SKM-1 (cell line): Measurements from ENCODE around the gene PPDPF.
"Not testable (repeated sequence)": the region's sequence is repeated elsewhere in the genome, so short reads cannot be mapped to it uniquely, and the experiment has no call there.

Experiments used
- DNase-seq: peaks from one replicate; lab custom pipeline; 2025; ENCODE audit not compliant: unreplicated experiment; lab: John Stamatoyannopoulos, UW

Gene PPDPF

DNA sequence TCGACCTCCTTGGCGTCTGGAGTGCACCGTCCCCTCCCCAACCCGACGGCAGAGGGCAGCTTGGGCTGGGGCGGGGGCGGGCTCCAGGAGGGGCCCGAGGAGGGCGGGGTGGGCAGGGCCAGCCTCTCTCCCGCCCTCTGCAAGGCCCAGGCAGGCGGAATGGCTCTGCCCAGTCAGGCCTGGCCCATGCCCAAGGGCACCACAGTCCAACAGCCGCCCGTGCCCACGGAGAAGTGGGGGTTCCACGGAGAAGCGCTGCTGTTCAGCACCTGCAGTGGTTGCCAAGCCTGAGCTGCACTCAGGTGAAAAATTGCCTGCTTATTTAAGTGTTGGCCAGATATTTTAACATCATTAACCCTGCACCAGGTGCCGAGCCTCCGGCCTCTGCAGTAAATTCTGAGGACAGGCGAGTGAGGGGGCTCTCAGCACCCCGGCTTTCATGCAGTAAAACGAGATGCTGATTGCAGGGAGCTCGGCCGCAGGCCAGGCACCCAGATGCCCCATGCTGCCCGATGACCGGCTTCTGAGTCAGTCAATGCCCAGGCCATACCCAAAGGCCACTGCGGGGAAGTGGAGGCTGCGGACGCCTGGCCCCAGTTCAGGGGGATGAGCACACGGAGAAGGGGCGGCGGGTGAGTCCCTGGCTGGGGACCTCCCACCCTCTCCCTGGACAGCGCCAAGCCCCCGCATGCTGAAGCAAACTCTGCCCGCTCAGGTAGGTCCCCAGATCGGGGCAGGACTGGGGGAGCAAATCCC lies 27.3 kb downstream of the PPDPF start, which contains the start of gene SRMS:
Gene SRMS, minus strand, starts transcription at position 25 of the 756 bp plus-strand sequence. CDS start 286 bp downstream, outside the sequence.
- no peak for DNase-seq

DNA sequence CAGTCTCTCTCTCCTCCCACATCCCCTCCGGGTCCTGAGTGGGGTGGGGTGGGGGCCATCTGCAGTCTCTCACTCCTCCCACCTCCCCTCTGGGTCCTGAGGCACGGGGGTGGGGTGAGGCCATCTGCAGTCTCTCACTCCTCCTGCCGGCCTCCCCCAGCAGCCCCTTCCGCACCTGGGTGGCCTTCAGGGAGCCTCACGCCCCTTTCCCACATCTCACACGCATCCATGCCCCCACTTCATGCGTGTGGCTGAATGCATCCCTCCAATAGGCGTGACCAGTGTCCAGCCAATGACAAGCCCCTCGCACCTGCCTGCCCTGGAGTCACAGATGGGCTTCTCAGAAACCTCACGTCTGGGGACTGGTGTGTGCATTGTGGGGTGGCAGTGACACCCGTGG lies 28.0 kb downstream of the PPDPF start:
- DNase-seq: no peak

DNA sequence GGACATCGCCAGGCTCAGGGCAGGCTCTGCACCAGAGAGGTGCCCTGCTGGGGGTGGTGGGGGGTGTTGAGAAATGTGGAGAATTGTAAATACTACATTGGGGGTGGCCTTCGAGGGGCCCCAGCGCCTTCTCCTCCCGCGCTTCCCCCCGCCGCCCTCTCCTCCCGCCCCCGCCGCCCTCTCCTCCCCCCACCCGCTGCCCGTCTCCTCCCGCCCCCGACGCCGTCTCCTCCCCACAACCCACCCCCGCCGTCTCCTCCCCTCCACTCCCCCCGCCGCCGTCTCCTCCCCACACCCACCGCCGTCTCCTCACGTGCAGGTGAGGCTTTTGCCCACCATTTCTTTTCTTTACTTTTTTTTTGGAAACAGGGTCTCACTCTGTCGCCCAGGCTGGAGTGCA lies 28.5 kb downstream of the PPDPF start:
- DNase-seq: no peak

DNA sequence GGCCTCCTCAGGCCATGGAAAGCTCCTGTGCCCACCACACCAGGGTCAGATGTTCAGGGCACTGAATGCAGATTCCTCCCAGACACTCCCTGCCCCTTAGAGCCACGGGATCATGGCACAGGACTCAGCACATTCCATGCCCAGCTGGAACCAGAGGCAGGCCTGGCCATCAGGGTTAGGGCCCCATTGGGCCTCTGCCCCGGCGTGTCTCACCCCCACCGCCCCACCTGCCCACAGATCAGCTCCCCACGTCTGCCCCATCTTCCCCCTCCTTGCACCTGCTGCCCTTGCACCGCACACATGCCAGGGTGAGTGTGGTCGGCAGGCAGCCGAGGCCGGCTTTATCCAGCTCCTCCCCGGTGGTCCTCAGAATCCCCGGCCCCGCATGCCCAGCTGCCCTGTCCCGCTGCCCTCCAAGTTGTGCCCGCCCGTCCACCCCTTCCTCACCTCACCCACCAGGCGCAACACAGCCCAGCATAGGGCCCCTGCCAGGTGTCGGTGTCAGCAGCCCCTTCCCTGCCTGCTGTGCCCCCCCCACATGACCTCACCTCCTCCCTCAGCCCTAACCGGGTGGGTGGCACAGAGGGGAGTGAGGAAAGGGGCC lies 29.2 kb downstream of the PPDPF start:
- DNase-seq: no peak

DNA sequence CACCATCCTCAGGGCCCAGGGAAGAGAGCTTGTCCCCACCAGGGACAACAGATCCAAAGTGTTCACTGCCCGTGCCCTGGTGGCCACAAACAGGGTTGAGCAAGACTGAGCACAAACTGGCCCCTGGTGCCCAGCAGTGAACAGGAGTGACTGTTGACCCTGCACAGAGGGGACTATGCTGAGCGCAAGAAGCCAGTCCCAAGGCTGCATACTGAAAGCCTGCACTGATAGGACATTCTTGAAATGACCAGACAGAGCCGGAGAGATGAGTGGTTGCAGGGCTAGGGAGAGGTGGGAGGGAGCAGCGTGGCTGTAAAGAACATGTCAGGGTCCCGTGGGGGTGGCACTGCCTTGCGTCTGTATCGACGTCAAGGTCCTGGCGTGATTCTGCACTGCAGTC lies 30.5 kb downstream of the PPDPF start:
- no peak for DNase-seq

DNA sequence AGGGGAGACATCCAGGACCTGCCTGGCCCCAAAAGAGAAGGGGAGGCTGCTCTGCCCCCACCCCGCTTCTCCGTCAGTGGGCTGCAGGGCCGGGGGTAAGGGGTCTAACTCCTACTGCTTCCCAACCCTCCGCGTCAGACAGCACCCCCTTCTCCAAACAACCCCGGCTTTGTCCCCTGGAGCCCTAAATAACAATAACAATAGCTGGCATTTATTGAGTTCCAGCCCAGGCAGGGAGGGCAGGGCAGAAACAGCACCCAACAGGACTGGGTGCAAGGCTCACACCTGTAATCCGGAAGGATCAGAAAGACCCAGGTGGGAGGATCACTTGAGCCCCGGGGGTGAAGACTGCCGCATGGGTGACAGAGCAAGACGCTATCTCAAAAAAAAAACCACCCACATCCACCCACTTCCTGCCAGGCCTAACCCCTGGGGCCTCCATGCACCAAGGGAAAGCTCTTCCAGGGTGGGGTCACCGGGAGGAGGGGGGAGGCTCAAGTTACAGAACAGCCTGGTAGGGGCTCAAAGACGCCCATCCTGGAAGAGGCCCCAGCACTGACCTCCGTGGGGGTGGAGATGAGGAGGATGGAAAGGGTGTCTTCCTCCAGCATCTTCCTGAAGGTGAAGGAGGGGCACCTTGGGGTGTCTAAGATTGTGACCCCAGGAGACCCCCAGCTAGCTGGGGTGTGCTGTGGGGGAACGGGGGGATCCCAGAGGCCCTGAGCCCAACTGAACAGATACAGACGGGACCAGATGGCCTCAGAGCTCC lies 32.1 kb downstream of the PPDPF start:
- no peak for DNase-seq

DNA sequence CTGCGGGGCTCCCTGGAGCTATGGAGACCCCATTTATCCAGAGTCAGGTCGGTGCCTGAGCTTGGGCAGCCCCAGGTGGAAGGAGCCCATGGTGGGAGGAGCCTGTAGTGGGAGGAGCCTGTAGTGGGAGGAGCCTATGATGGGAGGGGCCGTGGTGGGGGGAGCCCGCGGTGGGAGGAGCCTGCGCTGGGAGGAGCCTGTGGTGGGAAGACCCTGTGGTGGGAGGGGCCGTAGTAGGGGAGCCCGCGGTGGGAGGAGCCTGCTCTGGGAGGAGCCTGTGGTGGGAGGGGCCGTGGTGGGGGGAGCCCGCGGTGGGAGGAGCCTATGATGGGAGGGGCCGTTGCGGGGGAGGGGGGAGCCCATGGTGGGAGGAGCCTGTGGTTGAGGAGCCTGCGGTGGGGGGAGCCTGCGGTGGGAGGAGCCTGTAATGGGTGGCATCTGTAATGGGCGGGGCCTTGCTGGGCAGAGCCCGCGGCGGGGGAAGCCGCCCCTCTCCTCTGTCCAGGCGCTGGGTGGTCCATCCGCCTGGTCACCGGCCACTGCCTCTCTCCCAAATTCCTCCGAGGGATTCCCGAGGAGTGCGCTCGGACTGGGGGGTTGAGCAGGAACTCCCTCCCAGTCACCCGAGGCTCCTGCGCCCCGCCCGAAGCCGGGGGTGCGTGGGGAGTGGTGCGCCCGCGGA lies 32.8 kb downstream of the PPDPF start:
- peak; percentile 21 for DNase-seq

DNA sequence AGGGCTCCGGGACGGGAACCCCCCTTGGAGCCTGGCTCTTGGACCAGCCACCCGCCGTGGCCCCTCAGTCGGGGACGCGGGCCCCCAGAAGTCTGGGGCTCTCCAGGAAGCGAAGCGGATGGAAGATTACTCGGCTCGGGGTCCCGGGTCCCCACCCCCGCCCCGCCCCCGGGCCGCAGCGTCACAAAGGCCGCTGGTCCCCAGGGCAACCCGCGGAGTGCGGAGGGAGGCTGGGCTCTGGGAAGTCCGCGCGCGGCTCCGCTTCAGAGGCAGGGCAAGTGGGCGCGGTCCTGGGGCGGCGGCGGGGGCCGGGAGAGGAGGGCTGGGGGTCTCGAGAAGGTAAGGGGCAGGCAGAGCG lies 33.3 kb downstream of the PPDPF start, which contains the start of gene FNDC11:
Gene FNDC11, plus strand, starts transcription at position 227 of the 358 bp plus-strand sequence. CDS start 1,505 bp downstream, outside the sequence.
- DNase-seq: no peak

DNA sequence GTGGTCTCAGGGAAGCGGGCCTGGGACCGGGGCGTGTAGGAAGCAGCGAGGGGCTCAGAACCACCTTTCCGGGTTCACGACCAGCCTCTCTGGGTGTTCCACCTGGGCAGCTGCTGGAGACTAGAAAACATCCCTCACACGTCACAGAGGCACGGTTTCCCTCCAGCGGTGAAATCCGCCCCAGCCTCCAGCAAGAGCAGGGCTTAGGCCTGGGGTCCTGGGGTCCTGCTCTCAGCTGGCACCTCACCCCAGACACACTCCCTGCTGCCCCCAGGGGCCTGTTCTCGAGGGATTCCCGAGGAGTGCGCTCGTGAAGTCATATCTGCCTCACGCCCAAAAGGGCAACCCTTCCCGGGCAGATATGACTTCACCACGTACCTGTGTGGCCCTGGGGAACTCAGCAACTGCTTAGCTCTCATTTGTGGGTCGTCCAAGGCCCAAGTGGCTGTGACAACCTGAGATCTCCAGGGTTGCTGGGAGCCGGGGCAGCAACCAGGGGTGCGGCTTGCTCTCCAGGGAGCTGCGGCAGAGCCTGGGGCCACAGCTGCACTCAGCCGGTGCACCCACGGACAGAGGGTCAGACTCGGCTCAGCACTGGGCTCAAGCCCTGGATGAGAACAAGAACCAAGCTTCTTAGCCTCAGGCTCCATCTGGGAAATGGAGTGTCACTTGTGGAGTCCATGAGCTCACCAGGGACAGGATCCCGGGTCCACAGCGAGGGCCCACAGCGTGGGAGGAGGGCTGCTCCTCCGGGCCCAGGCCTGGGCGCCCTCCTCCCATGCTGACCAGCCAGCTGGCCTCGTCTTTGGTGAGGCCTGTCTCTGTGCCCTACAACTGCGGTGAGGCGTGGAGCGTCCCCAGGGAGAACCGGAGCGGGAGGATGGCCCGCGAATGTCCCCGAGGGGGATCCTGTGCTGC lies 34.1 kb downstream of the PPDPF start:
- no peak for DNase-seq

DNA sequence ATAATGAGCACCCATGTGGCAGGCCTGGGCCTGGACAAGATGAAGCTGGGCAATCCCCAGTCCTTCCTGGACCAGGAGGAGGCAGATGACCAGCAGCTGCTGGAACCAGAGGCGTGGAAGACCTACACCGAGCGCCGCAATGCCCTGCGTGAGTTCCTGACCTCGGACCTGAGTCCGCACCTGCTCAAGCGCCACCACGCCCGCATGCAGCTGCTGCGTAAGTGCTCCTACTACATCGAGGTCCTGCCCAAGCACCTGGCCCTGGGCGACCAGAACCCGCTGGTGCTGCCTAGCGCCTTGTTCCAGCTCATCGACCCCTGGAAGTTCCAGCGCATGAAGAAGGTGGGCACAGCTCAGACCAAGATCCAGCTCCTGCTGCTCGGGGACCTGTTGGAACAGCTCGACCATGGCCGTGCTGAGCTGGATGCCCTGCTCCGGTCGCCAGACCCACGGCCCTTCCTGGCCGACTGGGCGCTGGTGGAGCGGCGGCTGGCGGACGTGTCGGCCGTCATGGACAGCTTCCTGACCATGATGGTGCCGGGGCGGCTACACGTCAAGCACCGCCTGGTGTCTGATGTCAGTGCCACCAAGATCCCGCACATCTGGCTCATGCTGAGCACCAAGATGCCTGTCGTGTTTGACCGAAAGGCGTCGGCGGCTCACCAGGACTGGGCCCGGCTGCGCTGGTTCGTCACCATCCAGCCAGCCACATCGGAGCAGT lies 35.3 kb downstream of the PPDPF start:
- no peak for DNase-seq

DNA sequence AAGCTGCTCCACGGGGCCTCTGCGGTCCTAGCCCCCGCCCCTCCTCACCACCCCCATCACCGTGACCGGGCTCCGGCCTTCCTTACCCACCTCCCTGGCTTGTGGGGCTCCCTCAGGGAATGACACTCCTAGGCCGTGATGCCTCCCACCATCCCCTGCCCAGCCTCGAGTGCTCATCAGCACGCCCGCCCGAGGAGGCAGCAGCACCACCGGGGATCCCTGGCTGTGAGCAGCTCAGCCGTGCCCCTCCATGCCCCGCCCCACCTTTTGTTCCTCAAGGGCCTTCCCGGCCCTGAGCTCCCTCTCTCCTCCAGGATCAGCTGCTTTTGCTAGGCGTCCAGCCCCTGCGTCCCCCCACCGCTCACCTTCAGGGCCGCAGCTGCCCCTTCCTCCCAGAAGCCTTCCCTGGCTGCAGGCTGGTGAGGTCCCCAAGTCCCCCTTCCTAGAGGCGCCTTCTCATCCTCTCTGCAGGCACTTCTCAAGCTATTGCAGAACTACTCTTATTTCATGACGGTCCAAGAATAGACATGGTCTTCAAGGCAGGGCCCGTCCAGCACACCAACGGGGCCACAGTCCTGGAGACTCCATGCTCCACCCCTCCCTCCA lies 36.4 kb downstream of the PPDPF start:
- no peak for DNase-seq

DNA sequence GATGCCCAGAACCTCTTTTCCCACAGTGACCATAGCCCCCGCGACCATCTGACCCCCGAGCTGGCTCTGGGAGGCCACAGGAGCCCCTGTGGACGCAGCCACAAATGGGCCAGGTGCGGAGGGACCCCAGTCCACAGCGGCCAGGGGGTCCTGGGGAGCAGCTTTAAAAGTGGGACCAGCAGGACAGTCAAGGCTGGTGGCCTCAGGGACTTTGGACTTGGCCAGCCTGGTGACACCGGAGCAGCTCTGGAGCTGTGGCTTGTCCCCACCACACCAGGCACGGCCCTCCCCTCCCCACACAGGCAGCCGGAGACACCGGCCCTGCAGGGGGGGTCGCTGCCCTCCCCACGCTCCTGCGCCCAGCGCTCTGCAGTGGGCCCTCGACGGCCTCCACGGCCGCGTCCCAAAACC lies 36.9 kb downstream of the PPDPF start:
- DNase-seq: no peak

DNA sequence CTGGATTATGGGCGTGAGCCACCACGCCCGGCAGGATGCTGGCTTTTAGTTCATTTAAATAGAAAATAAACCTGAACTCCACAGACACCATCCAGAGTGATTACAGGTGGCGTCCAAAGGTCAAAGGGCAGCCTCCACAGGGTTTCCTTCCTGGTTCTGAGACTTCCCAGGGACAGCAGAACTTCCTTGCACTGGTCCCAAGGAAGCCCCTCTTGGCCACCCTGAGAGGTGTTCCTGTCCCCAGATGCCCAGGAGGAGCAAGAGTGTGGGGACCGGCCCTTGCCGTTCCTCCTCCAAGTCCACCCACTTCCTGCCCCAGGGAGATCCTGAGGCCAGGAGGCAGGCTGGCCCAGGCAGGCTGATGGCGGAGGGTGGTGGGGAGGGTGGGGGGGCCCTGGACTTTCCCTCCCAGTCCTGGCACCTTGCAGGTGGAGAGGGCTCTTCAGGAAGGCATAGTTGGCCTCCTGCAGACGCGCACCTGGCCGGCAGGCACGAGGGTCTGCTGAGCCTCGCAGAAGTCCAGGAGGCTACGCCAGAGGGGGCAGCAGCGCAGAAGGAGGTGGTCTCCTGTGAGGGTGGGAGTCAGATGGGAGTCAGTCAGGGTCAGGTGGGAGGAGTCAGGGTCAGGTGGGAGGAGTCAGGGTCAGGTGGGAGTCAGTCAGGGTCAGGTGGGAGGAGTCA lies 38.4 kb downstream of the PPDPF start:
- DNase-seq: no peak

DNA sequence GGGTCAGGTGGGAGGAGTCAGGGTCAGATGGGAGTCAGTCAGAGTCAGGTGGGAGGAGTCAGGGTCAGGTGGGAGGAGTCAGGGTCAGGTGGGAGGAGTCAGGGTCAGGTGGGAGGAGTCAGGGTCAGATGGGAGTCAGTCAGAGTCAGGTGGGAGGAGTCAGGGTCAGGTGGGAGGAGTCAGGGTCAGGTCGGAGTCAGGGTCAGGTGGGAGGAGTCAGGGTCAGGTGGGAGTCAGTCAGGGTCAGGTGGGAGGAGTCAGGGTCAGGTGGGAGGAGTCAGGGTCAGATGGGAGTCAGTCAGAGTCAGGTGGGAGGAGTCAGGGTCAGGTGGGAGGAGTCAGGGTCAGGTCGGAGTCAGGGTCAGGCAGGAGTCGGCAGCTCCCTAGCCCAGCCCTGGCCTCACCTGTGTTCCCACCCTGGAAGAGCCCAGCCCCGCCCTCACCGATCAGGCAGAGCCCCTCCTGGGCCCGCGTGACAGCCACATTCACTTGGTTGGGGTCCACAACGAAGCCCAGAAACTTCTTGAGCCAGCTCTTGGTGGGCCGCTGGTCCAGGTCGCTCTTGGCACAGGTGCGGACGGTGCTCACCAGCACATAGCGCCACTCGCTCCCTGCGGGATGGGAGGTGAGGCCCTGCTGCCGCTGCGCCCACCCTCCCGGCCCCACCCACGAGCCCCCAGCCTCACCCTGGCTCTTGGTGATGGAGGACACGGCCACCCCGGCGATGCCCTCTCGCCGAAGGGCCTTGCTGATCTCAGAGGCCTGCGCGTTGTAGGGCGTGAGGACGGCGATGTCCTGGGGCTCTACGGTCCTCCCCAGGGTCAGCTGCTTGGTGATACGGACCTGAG lies 39.1 kb downstream of the PPDPF start:
- DNase-seq: not testable (repeated sequence)

DNA sequence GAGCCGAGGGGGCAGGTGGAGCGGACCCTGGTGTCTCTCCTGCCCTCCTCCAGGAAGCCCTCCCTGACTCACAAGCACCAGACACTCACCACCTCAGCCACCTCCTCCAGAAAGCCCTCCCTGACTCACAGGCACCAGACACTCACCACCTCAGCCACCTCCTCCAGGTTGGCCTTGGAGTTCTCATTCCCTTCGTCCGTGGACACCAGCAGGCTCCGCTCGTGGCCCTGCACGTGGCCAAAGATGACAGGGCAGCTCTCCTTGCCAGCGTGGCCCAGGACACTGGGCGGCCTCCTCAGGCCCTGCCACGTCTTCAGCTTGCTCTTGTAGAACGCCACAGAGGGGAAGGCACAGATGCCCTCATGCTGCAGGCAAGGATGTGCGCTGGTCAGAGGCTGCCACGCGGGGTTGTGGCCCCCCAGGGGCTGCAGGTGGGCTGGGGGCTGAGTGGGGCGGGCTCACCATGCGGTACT lies 39.8 kb downstream of the PPDPF start:
- DNase-seq: no peak

DNA sequence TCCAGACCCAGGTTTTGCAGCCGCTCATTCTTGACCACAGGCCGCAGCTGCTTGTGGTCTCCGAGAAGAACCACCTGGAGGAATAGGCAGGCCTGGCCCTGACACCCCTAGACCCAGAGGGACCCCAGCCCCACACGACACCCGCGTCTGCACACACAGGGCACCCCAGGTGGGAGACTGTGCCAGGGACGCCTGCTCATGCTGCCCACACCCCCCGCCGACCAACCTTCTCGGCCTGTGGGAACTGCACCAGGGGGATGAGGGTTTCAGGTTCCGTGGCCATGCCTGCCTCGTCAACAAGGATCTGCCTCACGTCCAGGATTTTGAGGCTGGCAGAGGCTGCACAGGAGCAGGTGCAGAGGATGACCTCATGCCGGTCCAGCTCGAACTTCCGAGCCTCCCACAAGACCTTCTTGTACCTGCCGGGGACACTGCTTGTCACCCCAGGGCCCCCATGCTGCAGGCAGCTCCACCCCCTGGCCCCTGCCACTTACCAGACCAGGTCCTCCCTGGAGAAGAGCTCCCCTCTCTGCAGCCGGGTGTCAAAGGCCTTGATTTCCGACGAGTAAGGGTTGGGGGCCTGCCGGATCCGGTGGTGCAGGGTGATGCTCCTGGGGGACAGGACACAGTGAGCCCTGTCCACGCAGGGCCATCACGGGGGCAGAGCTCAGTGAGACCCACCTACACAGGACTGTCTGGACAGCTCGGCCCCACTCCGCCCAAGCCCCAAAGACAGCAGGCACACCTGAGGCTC lies 40.5 kb downstream of the PPDPF start:
- DNase-seq: no peak
